Adrenal gland (tissue), 12 donors: ENCODE data around the gene C1RL. TPM values are rescaled to one million over a fixed set of nuclear protein-coding genes. Genes with fewer than 3 reads are reported as not detected.

ENCODE experiments used
- DNase-seq, 7 donors: peaks; one replicate each; pipeline ENCODE4 v3.0.0-alpha.2; 2019 to 2020
- H3K27ac ChIP-seq, 5 donors: fragments of 200-600 bp; sonication (generic) in 4 of 5; 1 replicate in 3 of 5; 2 replicates in 2 of 5; pipeline versions ENCODE4 v1.5.1 to v1.8.0; 2016 to 2020; ENCODE audit warnings: mild to moderate bottlenecking in 1 of 5
- H3K27me3 ChIP-seq: fragments of 200-600 bp; 2 replicates; pipeline ENCODE4 v1.8.0; 2021
- H3K36me3 ChIP-seq, 2 donors: fragments of 200-600 bp; replicated peaks in 1 of 2; 1 replicate in 1 of 2; 2 replicates in 1 of 2; pipeline versions ENCODE4 v1.5.1 to v1.8.0; 2018 to 2022
- H3K4me1 ChIP-seq, 2 donors: fragments of 200-600 bp; replicated peaks in 1 of 2; 1 replicate in 1 of 2; 2 replicates in 1 of 2; pipeline versions ENCODE4 v1.5.1 to v1.8.0; 2018 to 2021
- H3K4me3 ChIP-seq, 4 donors: fragments of 200-600 bp; sonication (generic) in 3 of 4; one replicate each; pipeline ENCODE4 v1.5.1; 2016 to 2018
- H3K9me3 ChIP-seq, 3 donors: fragments of 200-600 bp; sonication (generic) in 1 of 3; replicated peaks in 1 of 3; 1 replicate in 2 of 3; 2 replicates in 1 of 3; pipeline versions ENCODE4 v1.5.1 to v1.8.0; 2016 to 2021
- CTCF ChIP-seq, 6 experiments: fragments of 450-650 bp in 4 of 6; fragments of 200-600 bp in 2 of 6; sonication (generic) in 1 of 6; IDR thresholded peaks; 1 replicate in 5 of 6; 2 replicates in 1 of 6; pipeline versions ENCODE4 v1.5.1 to v1.8.0; 2016 to 2021; ENCODE audit warnings: antibody characterized with exemption in 6 of 6, mild to moderate bottlenecking in 2 of 6, moderate library complexity in 1 of 6
- POLR2A ChIP-seq, 2 donors: fragments of 450-650 bp; IDR thresholded peaks; one replicate each; pipeline ENCODE4 v1.6.1; 2017; ENCODE audit warnings: antibody characterized with exemption in 2 of 2, mild to moderate bottlenecking in 2 of 2, moderate library complexity in 1 of 2
- WGBS, 4 donors: extraction: QIAGEN DNeasy Blood & Tissue Kit in 2 of 4; methylation state at CpG; one replicate each; pipeline versions ENCODE4 v1.1.5 to v1.1.7; 2013 to 2017; 5-methylcytosine and 5-hydroxymethylcytosine counted together
- intact Hi-C, 2 donors: fragments of 100-400 bp; cut with DNase I; formaldehyde crosslinking; loops; one replicate each; pipeline versions ENCODE4 v1.14.1 to v1.15.0; 2022 to 2023
- polyA plus RNA-seq, 3 donors: library from polyadenylated mRNA; stranded (reverse); fragments of 200-250 nt in 2 of 3; fragments of 350-450 nt in 1 of 3; fragmentation: Illumina TruSeq in 1 of 3; extraction: RNeasy Lipid Tissue Mini Kit (QIAGEN cat#74804) in 1 of 3; gene quantifications; one replicate each; pipeline ENCODE4 v1.2.3, GENCODE V29; 2013 to 2014
- total RNA-seq, 9 donors: library from RNA; depleted of rRNA in 4 of 9; stranded (reverse); fragments of >200 nt in 4 of 9; fragments of 120-200 nt in 1 of 9; fragmentation: NEBNext Ultra II Directional in 1 of 9; extraction: Animal tissue kit (Norgen Biotek cat#: 25700) in 1 of 9; gene quantifications; one replicate each; pipeline versions ENCODE4 v1.1.0 to v1.2.4, GENCODE V29; 2013 to 2023
- donor health status: healthy with polysubstance abuse.
- donor health status: Bipolar disorder and iron deficiency.
- donor health status: DM: yes; HTN: yes; CAD: no.
- donor health status: DM: no; HTN: no; CAD: no.
- donor health status: DM: no; HTN: no; CAD: no.
- donor health status: DM: yes; HTN: yes; CAD: no.

The C1RL gene
- total and polyA plus RNA-seq, 12 donors: 33.3 to 407 (median 157) TPM

GRCh38 chr12:7129287-7129871 is 20.4 kb upstream of the C1RL start:
- Histone ChIP-seq H3K27me3 (no peaks in the 10 kb centered on the region), H3K4me1 (peaks cover 20 to 32% of the 10 kb centered on the region in 2 donors), H3K36me3 (peaks cover 0 to 5% of the 10 kb centered on the region in 2 donors), H3K4me3 (peak overlapping the region; percentile 45 to 78 (median 54)), H3K9me3 (no peaks in the 10 kb centered on the region), H3K27ac (peak overlapping the region in 3 of 5 donors; percentile 55 to 84 (median 73))
- no peak for TF ChIP-seq POLR2A (IDR thresholded peaks at IDR 0.05)
- TF ChIP-seq CTCF (IDR thresholded peaks at IDR 0.05): no peak
- intact Hi-C loops: no loop called here
- WGBS, 4 donors: 6 to 66% (median 9%) methylated on average over 2 to 19 of the region's 19 CpGs
- DNase-seq: peak in 1 of 7 donors; percentile 22

- H3K4me1 ChIP-seq: peaks cover 20 to 36% of the 10 kb centered on the region in 2 donors
- TF ChIP-seq CTCF (IDR thresholded peaks at IDR 0.05): no peak
- no peak for TF ChIP-seq POLR2A (IDR thresholded peaks at IDR 0.05)
- no peaks in the 10 kb centered on the region for H3K36me3 ChIP-seq
- H3K9me3 ChIP-seq: no peaks in the 10 kb centered on the region
- 60 to 65% (median 62%) methylated on average over 6 to 7 of the region's 7 CpGs for WGBS, 4 donors
- peak in 6 of 7 donors; percentile 47 to 70 (median 56) for DNase-seq
- peak within 1 kb of the TSS in 3 of 5 donors; percentile 55 to 84 (median 73) for H3K27ac ChIP-seq
- peak within 1 kb of the TSS; percentile 45 to 78 (median 54) for H3K4me3 ChIP-seq
- intact Hi-C loops: no loop called here
- no peaks in the 10 kb centered on the region for H3K27me3 ChIP-seq
These were observed 19.8 kb upstream of the C1RL start, which contains the start of gene RBP5 for GRCh38 chr12:7128681-7129286. TSS of gene RBP5 (minus strand) at chr12:7128889. CDS start at chr12:7128775, 114 bp downstream.

- DNase-seq: no peak
- Histone ChIP-seq H3K27ac (peak overlapping the region in 1 of 5 donors; percentile 62), H3K4me3 (peak overlapping the region in 1 of 4 donors; percentile 37), H3K27me3 (no peaks in the 10 kb centered on the region), H3K9me3 (no peaks in the 10 kb centered on the region), H3K36me3 (no peaks in the 10 kb centered on the region), H3K4me1 (peaks cover 22 to 43% of the 10 kb centered on the region in 2 donors)
- intact Hi-C loops: no loop called here
- 61 to 92% (median 85%) methylated on average over 8 to 17 of the region's 17 CpGs for WGBS, 4 donors
- TF ChIP-seq CTCF (IDR thresholded peaks at IDR 0.05) (no peak), POLR2A (IDR thresholded peaks at IDR 0.05) (no peak)
These were observed 19.1 kb upstream of the C1RL start for GRCh38 chr12:7127916-7128626.

- Histone ChIP-seq H3K36me3 (no peaks in the 10 kb centered on the region), H3K4me3 (no peak overlapping the region), H3K9me3 (no peaks in the 10 kb centered on the region), H3K4me1 (peaks cover 23 to 41% of the 10 kb centered on the region in 2 donors), H3K27me3 (no peaks in the 10 kb centered on the region), H3K27ac (no peak overlapping the region)
- intact Hi-C loops: no loop called here
- TF ChIP-seq POLR2A (IDR thresholded peaks at IDR 0.05) (no peak), CTCF (IDR thresholded peaks at IDR 0.05) (no peak)
- WGBS, 4 donors: 69 to 96% (median 79%) methylated on average over 4 of the region's 4 CpGs
- DNase-seq: no peak
These were observed 16.7 kb upstream of the C1RL start for GRCh38 chr12:7125632-7126227.
